ENCODE measurements around the gene EEF1E1. TPM values are rescaled to one million over a fixed set of nuclear protein-coding genes. Genes with fewer than 3 reads are reported as not detected.
A peak's percentile ranks its signal among the peaks of the same experiment; 100 is the strongest.

Gene EEF1E1
- polyA plus RNA-seq, 3 donors, result 14.6 to 42.2 (median 26.2) TPM

- Histone ChIP-seq H3K9me3 (replicated peaks in 1 of 2; ENCODE audit: control insufficient read depth in 1 of 2, insufficient read depth in 1 of 2, low read length in 2 of 2) (peaks cover 0 to 4% of the 10 kb centered on the region in 2 donors), H3K36me3 (replicated peaks in 1 of 2; ENCODE audit: control insufficient read depth in 1 of 2, insufficient read depth in 2 of 2, low read length in 2 of 2) (peaks cover 48 to 59% of the 10 kb centered on the region in 2 donors), H3K4me1 (ENCODE audit: control insufficient read depth in 1 of 2, insufficient read depth in 2 of 2, low read length in 2 of 2) (peaks cover 13 to 18% of the 10 kb centered on the region in 2 donors), H4K20me1 (ENCODE audit: insufficient read depth, low read length) (no peaks in the 10 kb centered on the region), H2AFZ (ENCODE audit: insufficient read depth, low read depth, low read length, poor library complexity, severe bottlenecking) (no peak overlapping the region), H3K27ac (ENCODE audit: low read depth in 1 of 2, low read length in 2 of 2) (no peak overlapping the region), H3K4me2 (replicated peaks; ENCODE audit: extremely low read depth, low read length, poor library complexity, severe bottlenecking) (no peak overlapping the region), H3K27me3 (ENCODE audit: control insufficient read depth in 2 of 2, insufficient read depth in 2 of 2, low read length in 2 of 2) (no peaks in the 10 kb centered on the region), H3K9ac (ENCODE audit: insufficient read depth, low read length, poor library complexity, severe bottlenecking) (no peak overlapping the region), H3K79me2 (ENCODE audit: insufficient read depth, low read length) (peaks cover 23% of the 10 kb centered on the region), H3K4me3 (replicated peaks in 1 of 3; ENCODE audit: low read depth in 2 of 3, low read length in 3 of 3) (no peak overlapping the region)
- Mint-ChIP-seq H3K4me3 (no peak overlapping the region), H3K27me3 (ENCODE audit: low read depth in 3 of 3) (no peaks in the 10 kb centered on the region), H3K9me3 (peaks cover 0 to 8% (median 0%) of the 10 kb centered on the region in 7 donors), H3K27ac (peak overlapping the region in 3 of 7 donors; percentile 5 to 39 (median 17)), H3K4me1 (peaks cover 14% of the 10 kb centered on the region), H3K36me3 (peaks cover 53 to 64% of the 10 kb centered on the region in 2 donors)
- intact Hi-C loops (cut with micrococcal nuclease), result loop anchor here in 1 of 2 donors (10.0 kb wide), 1 partner anchor 1504 kb away; the partner anchor contains the start of gene LY86
- no peak for TF ChIP-seq CTCF (IDR thresholded peaks at IDR 0.05)
- no peak for DNase-seq
- WGBS (ENCODE audit: insufficient coverage), result 96% methylated on average over 2 of the region's 2 CpGs
Measured at GRCh38 chr6:8088886-8089285, 13.5 kb downstream of the EEF1E1 start.

GRCh38 chr6:8087870-8088754, 14.2 kb downstream of the EEF1E1 start:
- H3K27me3 Mint-ChIP-seq (ENCODE audit: low read depth in 3 of 3), result no peaks in the 10 kb centered on the region
- no peak for TF ChIP-seq CTCF (IDR thresholded peaks at IDR 0.05)
- Histone ChIP-seq H3K36me3 (replicated peaks in 1 of 2; ENCODE audit: control insufficient read depth in 1 of 2, insufficient read depth in 2 of 2, low read length in 2 of 2) (peaks cover 46 to 57% of the 10 kb centered on the region in 2 donors), H4K20me1 (ENCODE audit: insufficient read depth, low read length) (no peaks in the 10 kb centered on the region), H3K4me1 (ENCODE audit: control insufficient read depth in 1 of 2, insufficient read depth in 2 of 2, low read length in 2 of 2) (peaks cover 20 to 26% of the 10 kb centered on the region in 2 donors), H3K9ac (ENCODE audit: insufficient read depth, low read length, poor library complexity, severe bottlenecking) (no peak overlapping the region), H3K9me3 (replicated peaks in 1 of 2; ENCODE audit: control insufficient read depth in 1 of 2, insufficient read depth in 1 of 2, low read length in 2 of 2) (peaks cover 0 to 4% of the 10 kb centered on the region in 2 donors), H3K27ac (ENCODE audit: low read depth in 1 of 2, low read length in 2 of 2) (no peak overlapping the region), H2AFZ (ENCODE audit: insufficient read depth, low read depth, low read length, poor library complexity, severe bottlenecking) (no peak overlapping the region), H3K4me3 (replicated peaks in 1 of 3; ENCODE audit: low read depth in 2 of 3, low read length in 3 of 3) (no peak overlapping the region), H3K4me2 (replicated peaks; ENCODE audit: extremely low read depth, low read length, poor library complexity, severe bottlenecking) (no peak overlapping the region), H3K27me3 (ENCODE audit: control insufficient read depth in 2 of 2, insufficient read depth in 2 of 2, low read length in 2 of 2) (no peaks in the 10 kb centered on the region), H3K79me2 (ENCODE audit: insufficient read depth, low read length) (peaks cover 25% of the 10 kb centered on the region)
- H3K4me3 Mint-ChIP-seq, result no peak overlapping the region
- 100% methylated on average over 1 of the region's 5 CpGs for WGBS (ENCODE audit: insufficient coverage)
- peaks cover 21% of the 10 kb centered on the region for H3K4me1 Mint-ChIP-seq
- intact Hi-C loops (cut with micrococcal nuclease), result loop anchor here in 1 of 2 donors (10.0 kb wide), 1 partner anchor 1503 kb away; the partner anchor contains the start of gene LY86
- peaks cover 54 to 61% of the 10 kb centered on the region in 2 donors for H3K36me3 Mint-ChIP-seq
- H3K9me3 Mint-ChIP-seq, result peaks cover 0 to 8% (median 0%) of the 10 kb centered on the region in 7 donors
- peak overlapping the region in 2 of 7 donors; percentile 5 to 51 for H3K27ac Mint-ChIP-seq
- no peak for DNase-seq
